ENCODE data around the gene SAP130.

GRCh38 chr2:127954857-127955256 is 73.0 kb downstream of the SAP130 start:
- TF ChIP-seq CTCF (IDR thresholded peaks at IDR 0.05) (no peak), POLR2A (IDR thresholded peaks at IDR 0.05) (no peak)

Measured in adrenal gland (tissue), 5 donors.